C1 segment of cervical spinal cord (tissue), 14 donors: ENCODE results near the gene SLC35F1.
A peak's percentile ranks its signal among the peaks of the same experiment; 100 is the strongest.

Experiments used
- DNase-seq, 14 donors: peaks; one replicate each; lab custom pipeline; 2025; lab: John Stamatoyannopoulos, UW

The SLC35F1 gene

GRCh38 chr6:118263921-118264486 lies 356.9 kb downstream of the SLC35F1 start:
- peak in 6 of 14 donors; percentile 2 to 29 (median 16) for DNase-seq

GRCh38 chr6:118269659-118270058 lies 362.6 kb downstream of the SLC35F1 start:
- DNase-seq, result no peak

- DNase-seq, result no peak
Observed at GRCh38 chr6:118277631-118278030, 370.6 kb downstream of the SLC35F1 start.

GRCh38 chr6:118280210-118280609 lies 373.1 kb downstream of the SLC35F1 start:
- DNase-seq, result no peak

GRCh38 chr6:118281291-118281690 lies 374.2 kb downstream of the SLC35F1 start:
- no peak for DNase-seq

- DNase-seq, result peak in 2 of 14 donors; percentile 1 to 9
Observed at GRCh38 chr6:118283766-118284165, 376.7 kb downstream of the SLC35F1 start.

GRCh38 chr6:118284736-118285360 lies 377.8 kb downstream of the SLC35F1 start:
- DNase-seq, result no peak

GRCh38 chr6:118285791-118286190 lies 378.7 kb downstream of the SLC35F1 start:
- DNase-seq, result no peak

GRCh38 chr6:118288355-118289124 lies 381.5 kb downstream of the SLC35F1 start:
- no peak for DNase-seq

GRCh38 chr6:118292558-118292957 lies 385.5 kb downstream of the SLC35F1 start:
- DNase-seq, result no peak

GRCh38 chr6:118294906-118295305 lies 387.8 kb downstream of the SLC35F1 start:
- no peak for DNase-seq

GRCh38 chr6:118295336-118295735 lies 388.3 kb downstream of the SLC35F1 start:
- DNase-seq, result no peak

GRCh38 chr6:118296129-118296901 lies 389.3 kb downstream of the SLC35F1 start:
- DNase-seq, result no peak

- DNase-seq, result no peak
Observed at GRCh38 chr6:118297821-118298220, 390.8 kb downstream of the SLC35F1 start.

GRCh38 chr6:118298476-118299427 lies 391.7 kb downstream of the SLC35F1 start:
- no peak for DNase-seq

- DNase-seq, result no peak
Observed at GRCh38 chr6:118299457-118299856, 392.4 kb downstream of the SLC35F1 start.

GRCh38 chr6:118304321-118304720 lies 397.3 kb downstream of the SLC35F1 start:
- DNase-seq, result no peak

GRCh38 chr6:118305081-118305480 lies 398.0 kb downstream of the SLC35F1 start:
- DNase-seq, result no peak

- DNase-seq, result peak in 1 of 14 donors; percentile 2
Observed at GRCh38 chr6:118306392-118307238, 399.6 kb downstream of the SLC35F1 start.

- DNase-seq, result peak in 2 of 14 donors; percentile 6 to 17
Observed at GRCh38 chr6:118307581-118307980, 400.5 kb downstream of the SLC35F1 start.
